NCI-H82 treated with DMSO at 0.1 percent for 48 hours (cell line): ENCODE data around the gene ZNF665.
A peak's percentile ranks its signal among the peaks of the same experiment; 100 is the strongest.
"Not testable (repeated sequence)": the region's sequence is repeated elsewhere in the genome, so short reads cannot be mapped to it uniquely, and the experiment has no call there.

Experiments
- DNase-seq: peaks from one replicate; lab custom pipeline; 2025; ENCODE audit not compliant: unreplicated experiment; lab: John Stamatoyannopoulos, UW

ZNF665 gene

GRCh38 chr19:53158119-53158656 lies 35.0 kb downstream of the ZNF665 start:
- no peak for DNase-seq

- DNase-seq, result no peak
These were observed 35.5 kb downstream of the ZNF665 start for GRCh38 chr19:53157626-53158025.

- DNase-seq, result no peak
These were observed 36.3 kb downstream of the ZNF665 start for GRCh38 chr19:53156850-53157249.

- no peak for DNase-seq
These were observed 45.5 kb downstream of the ZNF665 start for GRCh38 chr19:53147645-53148044.

- DNase-seq, result no peak
These were observed 52.8 kb downstream of the ZNF665 start for GRCh38 chr19:53140351-53140750.

- DNase-seq, result no peak
These were observed 56.7 kb downstream of the ZNF665 start for GRCh38 chr19:53136432-53136831.

- DNase-seq, result peak; percentile 27
These were observed 60.8 kb downstream of the ZNF665 start, which contains the start of gene ZNF415 for GRCh38 chr19:53132141-53132991. TSS of gene ZNF415 (minus strand) at chr19:53132910. CDS start at chr19:53122676, 10,234 bp downstream.

- DNase-seq, result no peak
These were observed 61.4 kb downstream of the ZNF665 start for GRCh38 chr19:53131727-53132126.

- no peak for DNase-seq
These were observed 62.0 kb downstream of the ZNF665 start for GRCh38 chr19:53131085-53131590.

GRCh38 chr19:53130506-53130905 lies 62.7 kb downstream of the ZNF665 start:
- no peak for DNase-seq

- not testable (repeated sequence) for DNase-seq
These were observed 66.2 kb downstream of the ZNF665 start for GRCh38 chr19:53126733-53127526.

- no peak for DNase-seq
These were observed 69.8 kb downstream of the ZNF665 start for GRCh38 chr19:53123400-53123799.
